HCEC 1CT (cell line): ENCODE measurements around the gene RERE.
"Not testable (repeated sequence)": the region's sequence is repeated elsewhere in the genome, so short reads cannot be mapped to it uniquely, and the experiment has no call there.

Experiments used
- DNase-seq: peaks from one replicate; pipeline ENCODE4 v3.0.0-alpha.2; 2017

The RERE gene

GRCh38 chr1:8465013-8465412 is 352.4 kb downstream of the RERE start:
- no peak for DNase-seq

- DNase-seq = no peak
Measured at GRCh38 chr1:8464377-8464776, 353.1 kb downstream of the RERE start.

- DNase-seq = peak; percentile 70
Measured at GRCh38 chr1:8463144-8463927, 354.1 kb downstream of the RERE start.

- no peak for DNase-seq
Measured at GRCh38 chr1:8462371-8462892, 355.0 kb downstream of the RERE start.

- DNase-seq = no peak
Measured at GRCh38 chr1:8461351-8462110, 355.9 kb downstream of the RERE start.

GRCh38 chr1:8460784-8461183 is 356.7 kb downstream of the RERE start:
- no peak for DNase-seq

GRCh38 chr1:8460132-8460544 is 357.3 kb downstream of the RERE start:
- DNase-seq = peak; percentile 20

GRCh38 chr1:8458607-8459006 is 358.8 kb downstream of the RERE start:
- DNase-seq = no peak

- DNase-seq = no peak
Measured at GRCh38 chr1:8457760-8458381, 359.6 kb downstream of the RERE start.

- DNase-seq = no peak
Measured at GRCh38 chr1:8456991-8457390, 360.4 kb downstream of the RERE start.

- DNase-seq = peak; percentile 76
Measured at GRCh38 chr1:8456308-8456912, 361.0 kb downstream of the RERE start.

- no peak for DNase-seq
Measured at GRCh38 chr1:8455700-8456307, 361.6 kb downstream of the RERE start.

GRCh38 chr1:8450312-8450711 is 367.1 kb downstream of the RERE start:
- DNase-seq = no peak

- DNase-seq = peak; percentile 54
Measured at GRCh38 chr1:8448911-8449661, 368.4 kb downstream of the RERE start.

GRCh38 chr1:8448505-8448904 is 368.9 kb downstream of the RERE start:
- DNase-seq = not testable (repeated sequence)

- no peak for DNase-seq
Measured at GRCh38 chr1:8447616-8448150, 369.8 kb downstream of the RERE start.

- DNase-seq = not testable (repeated sequence)
Measured at GRCh38 chr1:8446119-8446518, 371.3 kb downstream of the RERE start.

- DNase-seq = no peak
Measured at GRCh38 chr1:8443558-8444194, 373.8 kb downstream of the RERE start.

GRCh38 chr1:8441426-8441825 is 376.0 kb downstream of the RERE start:
- peak; percentile 55 for DNase-seq

GRCh38 chr1:8439015-8439702 is 378.3 kb downstream of the RERE start:
- peak; percentile 49 for DNase-seq
